OCI-M1 (cell line): ENCODE measurements around the gene PTPRH.
"Not testable (repeated sequence)": the region's sequence is repeated elsewhere in the genome, so short reads cannot be mapped to it uniquely, and the experiment has no call there.

Source experiments
- DNase-seq: peaks from one replicate; lab custom pipeline; 2025; lab: John Stamatoyannopoulos, UW

Gene PTPRH

GRCh38 chr19:55225415-55225958 lies 16.2 kb upstream of the PTPRH start:
- peak; percentile 10 for DNase-seq

- DNase-seq: not testable (repeated sequence)
Observed at GRCh38 chr19:55224679-55225414, 15.5 kb upstream of the PTPRH start.

- DNase-seq: no peak
Observed at GRCh38 chr19:55224038-55224665, 14.9 kb upstream of the PTPRH start.

GRCh38 chr19:55223291-55224037 lies 14.2 kb upstream of the PTPRH start:
- no peak for DNase-seq

- no peak for DNase-seq
Observed at GRCh38 chr19:55220525-55220924, 11.2 kb upstream of the PTPRH start.

- peak; percentile 99 for DNase-seq
Observed at GRCh38 chr19:55216461-55217198, 7.3 kb upstream of the PTPRH start.

- DNase-seq: no peak
Observed at GRCh38 chr19:55213547-55213946, 4.2 kb upstream of the PTPRH start.

GRCh38 chr19:55212447-55212846 lies 3.1 kb upstream of the PTPRH start:
- DNase-seq: peak; percentile 66

- DNase-seq: peak; percentile 27
Observed at GRCh38 chr19:55209693-55210472, 582 bp upstream of the PTPRH start.

- peak; percentile 97 for DNase-seq
Observed at GRCh38 chr19:55206664-55207500, 2.4 kb downstream of the PTPRH start.

- peak; percentile 20 for DNase-seq
Observed at GRCh38 chr19:55202199-55202598, 7.1 kb downstream of the PTPRH start.

- no peak for DNase-seq
Observed at GRCh38 chr19:55199620-55200204, 9.6 kb downstream of the PTPRH start.

GRCh38 chr19:55198651-55199050 lies 10.7 kb downstream of the PTPRH start:
- no peak for DNase-seq

- DNase-seq: peak; percentile 38
Observed at GRCh38 chr19:55197528-55197927, 11.8 kb downstream of the PTPRH start.

GRCh38 chr19:55196803-55197202 lies 12.5 kb downstream of the PTPRH start:
- DNase-seq: no peak

GRCh38 chr19:55193481-55193880 lies 15.8 kb downstream of the PTPRH start:
- no peak for DNase-seq

- DNase-seq: no peak
Observed at GRCh38 chr19:55189403-55189835, 19.9 kb downstream of the PTPRH start.

- DNase-seq: peak; percentile 72
Observed at GRCh38 chr19:55188625-55189024, 20.7 kb downstream of the PTPRH start.

GRCh38 chr19:55186080-55186479 lies 23.2 kb downstream of the PTPRH start:
- DNase-seq: no peak

GRCh38 chr19:55181740-55182139 lies 27.6 kb downstream of the PTPRH start:
- DNase-seq: no peak
